BJ (cell line): ENCODE data around the gene KIF16B. TPM values are rescaled to one million over a fixed set of nuclear protein-coding genes. Genes with fewer than 3 reads are reported as not detected.

ENCODE experiments used
- CTCF ChIA-PET: fragments of 350-600 bp; formaldehyde crosslinking; extraction: SDS; loops from one replicate; lab custom pipeline; 2021; ENCODE audit warnings: antibody characterized with exemption, inconsistent platforms; lab: Yijun Ruan, JAX
- POLR2A ChIA-PET: fragments of 300-600 bp; sonication (Branson Sonifier 250); formaldehyde crosslinking; extraction: SDS; loops from one replicate; lab custom pipeline; 2021; ENCODE audit warnings: antibody characterized with exemption; lab: Charles Lee
- DNase-seq: peaks from one replicate; pipeline ENCODE4 v3.0.0-alpha.2; 2011; ENCODE audit warnings: low read depth
- H3K27me3 ChIP-seq: 2 replicates; pipeline ENCODE4 v1.6.0; 2011; ENCODE audit warnings: low read length; ENCODE audit not compliant: control insufficient read depth, insufficient read depth
- H3K36me3 ChIP-seq: 2 replicates; pipeline ENCODE4 v1.5.1; 2011; ENCODE audit warnings: low read length; ENCODE audit not compliant: control insufficient read depth, insufficient read depth
- H3K4me3 ChIP-seq: 2 replicates; pipeline ENCODE4 v1.5.1; 2011; ENCODE audit warnings: low read depth, mild to moderate bottlenecking, control low read depth, low read length
- CTCF ChIP-seq: IDR thresholded peaks from 2 replicates; pipeline ENCODE4 v1.5.1; 2011; ENCODE audit warnings: low read depth, mild to moderate bottlenecking, control low read depth, inconsistent platforms, low read length, moderate library complexity; ENCODE audit not compliant: insufficient read depth
- polyA plus RNA-seq: library from polyadenylated mRNA; depleted of rRNA; stranded (reverse); fragments of >200 nt; gene quantifications from 2 replicates; pipeline ENCODE4 v1.2.3, GENCODE V29; 2011

Gene KIF16B
- polyA plus RNA-seq, 1 experiment = 3.2 TPM

- CTCF ChIA-PET = no interaction called here
- no peak for DNase-seq
- Histone ChIP-seq H3K4me3 (no peak overlapping the region), H3K36me3 (no peaks in the 10 kb centered on the region), H3K27me3 (no peaks in the 10 kb centered on the region)
- POLR2A ChIA-PET = no interaction called here
- TF ChIP-seq CTCF = no peak
Measured at GRCh38 chr20:16363506-16364319, 209.5 kb downstream of the KIF16B start.

GRCh38 chr20:16362642-16363041, 210.6 kb downstream of the KIF16B start:
- Histone ChIP-seq H3K36me3 (no peaks in the 10 kb centered on the region), H3K4me3 (no peak overlapping the region), H3K27me3 (no peaks in the 10 kb centered on the region)
- CTCF ChIA-PET = no interaction called here
- no peak for DNase-seq
- no peak for TF ChIP-seq CTCF
- POLR2A ChIA-PET = no interaction called here

GRCh38 chr20:16360668-16361067, 212.6 kb downstream of the KIF16B start:
- ChIA-PET CTCF (interaction anchor here (1.5 kb wide), 1 partner anchor 10 kb away, joined by 5 read pairs; no protein-coding TSS in a partner anchor), POLR2A (no interaction called here)
- no peak for DNase-seq
- Histone ChIP-seq H3K27me3 (no peaks in the 10 kb centered on the region), H3K4me3 (no peak overlapping the region), H3K36me3 (no peaks in the 10 kb centered on the region)
- TF ChIP-seq CTCF = no peak

DNA sequence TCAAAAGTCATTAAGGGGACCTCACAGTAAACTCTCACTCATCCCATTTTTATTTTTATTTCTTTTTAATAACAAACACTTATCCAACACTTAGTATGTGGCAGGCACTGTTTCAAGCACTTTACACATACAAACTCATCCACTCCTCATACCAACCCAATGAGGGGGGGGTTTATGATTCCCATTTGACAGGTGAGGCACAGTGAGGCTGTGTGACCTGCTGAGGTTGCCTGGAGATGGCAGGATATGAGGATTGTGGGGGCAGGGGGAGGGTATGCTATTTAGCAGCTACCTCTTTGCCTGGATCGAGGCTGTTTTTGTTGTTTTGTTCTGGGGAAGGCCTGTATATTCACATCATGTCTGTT, 219.8 kb downstream of the KIF16B start:
- ChIA-PET POLR2A (no interaction called here), CTCF (no interaction called here)
- no peak for TF ChIP-seq CTCF

DNA sequence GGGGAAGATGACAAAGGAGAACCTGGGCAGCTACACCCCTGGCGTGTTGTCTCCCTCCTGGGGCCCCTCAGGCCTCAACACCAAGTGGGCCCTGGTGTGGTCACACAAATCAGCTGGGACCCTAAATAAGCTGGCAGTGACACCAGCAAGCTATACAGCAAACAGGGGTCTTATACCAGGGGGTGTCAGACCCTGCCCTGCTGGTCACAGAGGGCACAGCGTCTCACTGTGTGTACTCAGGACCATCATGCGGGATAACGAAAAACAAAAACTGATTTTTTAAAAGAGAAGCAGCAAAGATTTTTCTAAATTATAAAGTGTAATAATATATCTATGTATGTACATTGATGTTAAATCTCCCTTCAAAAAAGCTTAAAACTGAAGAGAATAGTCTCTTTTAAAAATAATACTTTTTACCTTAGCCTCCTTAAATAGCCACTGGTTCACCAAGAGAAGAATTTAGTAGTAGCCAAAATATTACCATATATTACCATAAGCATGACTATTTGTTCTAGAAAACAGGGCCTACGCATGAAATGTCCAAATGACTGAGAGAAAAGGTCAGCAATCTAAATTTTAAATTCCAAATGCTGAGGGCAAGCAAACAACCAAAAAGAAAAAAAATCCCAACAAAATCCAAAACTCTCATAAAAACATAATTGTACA, 220.4 kb downstream of the KIF16B start:
- POLR2A ChIA-PET = no interaction called here
- Histone ChIP-seq H3K27me3 (no peaks in the 10 kb centered on the region), H3K4me3 (no peak overlapping the region), H3K36me3 (no peaks in the 10 kb centered on the region)
- CTCF ChIA-PET = no interaction called here
- no peak for TF ChIP-seq CTCF
- no peak for DNase-seq

More for the DNA sequence above, 219.8 kb downstream of the KIF16B start:
- no peaks in the 10 kb centered on the region for H3K36me3 ChIP-seq
- no peak for DNase-seq
- no peaks in the 10 kb centered on the region for H3K27me3 ChIP-seq
- no peak overlapping the region for H3K4me3 ChIP-seq
